ENCODE measurements around the gene CIAO2A.
A peak's percentile ranks its signal among the peaks of the same experiment; 100 is the strongest.

CIAO2A gene

DNA sequence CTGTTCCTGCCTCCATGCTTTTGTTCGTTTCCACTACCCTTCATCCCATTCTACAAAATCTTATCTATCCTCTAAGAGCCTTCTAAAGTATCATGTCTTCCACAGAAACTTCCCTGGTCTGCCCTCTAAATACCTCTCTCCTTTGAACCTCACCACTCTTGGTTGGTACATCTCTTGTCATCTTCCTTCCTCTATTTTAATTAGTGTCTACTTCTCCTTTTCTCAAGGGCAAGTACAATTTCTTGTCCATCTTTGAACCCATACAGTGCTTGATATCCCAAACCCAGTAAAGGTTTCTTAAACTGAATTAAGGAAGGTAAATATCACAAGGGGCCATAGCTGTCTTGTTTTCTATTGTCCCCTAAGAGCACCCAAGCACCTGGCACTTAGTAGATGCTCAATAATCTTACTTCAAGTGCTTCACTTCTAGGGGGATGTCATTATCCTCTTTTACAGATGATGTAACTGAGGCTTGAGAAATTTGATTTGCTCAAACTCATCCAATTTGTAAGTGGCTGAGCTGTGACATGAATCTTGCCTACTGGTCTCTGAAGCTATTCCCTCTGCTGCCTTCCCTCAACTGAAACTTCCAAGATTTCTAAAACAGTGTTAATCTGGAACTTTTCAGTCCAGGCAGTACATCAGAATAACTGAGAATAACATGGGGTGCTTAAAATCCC is 44.7 kb downstream of the CIAO2A start:
- no peak overlapping the region for H3K4me3 ChIP-seq (ENCODE audit: low read depth in 1 of 2, low read length in 2 of 2)
- H3K4me1 ChIP-seq (ENCODE audit: control insufficient read depth in 1 of 2, insufficient read depth in 2 of 2, low read length in 2 of 2): peaks cover 0 to 22% of the 10 kb centered on the region in 2 donors
- no peaks in the 10 kb centered on the region for H3K9me3 ChIP-seq (ENCODE audit: control insufficient read depth in 1 of 2, low read length in 2 of 2)
- no peak overlapping the region for H3K27ac ChIP-seq (ENCODE audit: low read length)
- H3K36me3 ChIP-seq (ENCODE audit: control insufficient read depth in 1 of 2, insufficient read depth in 2 of 2, low read length in 2 of 2): no peaks in the 10 kb centered on the region
- H3K27me3 ChIP-seq (ENCODE audit: low read depth, low read length): peaks cover 4% of the 10 kb centered on the region

DNA sequence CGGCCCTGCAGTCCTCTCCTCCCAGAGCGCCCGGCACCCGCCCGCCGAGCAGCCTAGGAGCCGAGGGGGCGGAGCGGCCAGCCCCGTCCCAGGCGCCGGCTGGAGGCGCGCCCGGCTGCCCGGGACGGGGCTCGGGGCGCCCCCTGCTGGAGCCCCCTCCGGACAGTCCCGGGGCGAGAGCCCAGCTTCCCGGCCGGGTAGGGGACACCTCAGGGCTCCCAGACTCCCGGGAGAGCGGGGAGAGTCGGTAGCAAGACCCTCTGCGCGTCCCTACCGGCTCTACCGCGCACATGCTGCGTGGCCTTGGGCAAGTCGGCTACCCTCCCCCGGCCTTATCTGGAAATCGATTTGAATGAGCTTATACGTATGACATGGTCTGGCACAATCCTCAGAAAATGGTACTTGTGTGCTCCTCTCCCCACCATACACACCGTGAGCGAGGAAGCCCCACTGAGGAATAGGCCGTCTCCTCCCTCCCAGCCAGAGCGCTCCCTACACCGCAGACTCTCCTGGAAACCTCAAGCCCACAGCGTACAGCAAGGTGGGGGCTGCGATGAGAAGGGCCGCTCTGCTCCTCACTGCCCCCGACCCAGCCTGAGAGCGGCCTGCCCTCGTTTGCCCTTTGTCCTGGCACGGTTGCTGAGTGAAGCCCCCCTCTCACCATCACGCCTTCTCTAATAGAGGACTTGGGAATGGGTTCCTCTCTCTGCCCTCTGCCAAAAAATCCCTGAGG is 47.1 kb downstream of the CIAO2A start, which contains the start of gene DAPK2:
TSS of gene DAPK2 (minus strand) at position 65 of the 733 bp plus-strand sequence. CDS start 6,224 bp downstream, outside the sequence.
- peaks cover 4% of the 10 kb centered on the region for H3K27me3 ChIP-seq (ENCODE audit: low read depth, low read length)
- H3K9me3 ChIP-seq (ENCODE audit: control insufficient read depth in 1 of 2, low read length in 2 of 2): no peaks in the 10 kb centered on the region
- H3K27ac ChIP-seq (ENCODE audit: low read length): no peak within 1 kb of the TSS
- no peaks in the 10 kb centered on the region for H3K36me3 ChIP-seq (ENCODE audit: control insufficient read depth in 1 of 2, insufficient read depth in 2 of 2, low read length in 2 of 2)
- peak within 1 kb of the TSS; percentile 56 to 69 for H3K4me3 ChIP-seq (ENCODE audit: low read depth in 1 of 2, low read length in 2 of 2)
- H3K4me1 ChIP-seq (ENCODE audit: control insufficient read depth in 1 of 2, insufficient read depth in 2 of 2, low read length in 2 of 2): peaks cover 0 to 22% of the 10 kb centered on the region in 2 donors

DNA sequence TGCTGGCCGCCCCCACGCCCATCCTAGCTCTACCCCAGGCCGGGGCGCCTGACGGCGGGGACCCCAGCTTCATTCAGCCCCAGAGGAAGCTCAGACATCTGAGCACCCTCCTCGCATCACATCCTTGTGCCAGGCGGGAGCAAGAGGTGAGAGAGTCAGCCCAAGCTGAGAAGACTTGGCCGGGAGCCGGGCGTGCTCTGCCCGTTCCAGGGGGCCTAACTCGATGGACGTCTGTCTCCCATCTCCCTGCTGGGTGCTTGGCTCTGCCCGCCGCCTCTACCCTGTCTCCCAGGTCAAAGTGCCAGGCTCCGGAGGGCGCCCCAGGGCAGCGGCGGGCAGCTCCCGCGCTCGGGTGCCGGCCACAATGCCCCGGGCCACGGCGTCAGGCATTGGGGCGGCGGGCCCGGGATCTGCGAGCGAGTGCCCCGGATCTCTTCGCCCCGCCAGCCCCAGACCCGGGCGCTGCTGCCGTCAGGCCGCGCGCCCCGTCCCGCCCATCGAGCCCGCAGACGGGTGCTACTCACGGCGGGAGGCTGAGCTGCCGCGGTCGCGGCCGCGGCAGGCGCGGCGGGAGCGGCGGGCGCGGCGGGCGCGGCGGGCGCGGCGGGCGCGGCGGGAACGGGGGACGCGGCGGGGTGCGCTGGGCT is 47.7 kb downstream of the CIAO2A start:
- H3K4me3 ChIP-seq (ENCODE audit: low read depth in 1 of 2, low read length in 2 of 2): peak overlapping the region; percentile 56 to 69
- peaks cover 0 to 22% of the 10 kb centered on the region in 2 donors for H3K4me1 ChIP-seq (ENCODE audit: control insufficient read depth in 1 of 2, insufficient read depth in 2 of 2, low read length in 2 of 2)
- no peak overlapping the region for H3K27ac ChIP-seq (ENCODE audit: low read length)
- no peaks in the 10 kb centered on the region for H3K36me3 ChIP-seq (ENCODE audit: control insufficient read depth in 1 of 2, insufficient read depth in 2 of 2, low read length in 2 of 2)
- H3K27me3 ChIP-seq (ENCODE audit: low read depth, low read length): no peaks in the 10 kb centered on the region
- H3K9me3 ChIP-seq (ENCODE audit: control insufficient read depth in 1 of 2, low read length in 2 of 2): no peaks in the 10 kb centered on the region

DNA sequence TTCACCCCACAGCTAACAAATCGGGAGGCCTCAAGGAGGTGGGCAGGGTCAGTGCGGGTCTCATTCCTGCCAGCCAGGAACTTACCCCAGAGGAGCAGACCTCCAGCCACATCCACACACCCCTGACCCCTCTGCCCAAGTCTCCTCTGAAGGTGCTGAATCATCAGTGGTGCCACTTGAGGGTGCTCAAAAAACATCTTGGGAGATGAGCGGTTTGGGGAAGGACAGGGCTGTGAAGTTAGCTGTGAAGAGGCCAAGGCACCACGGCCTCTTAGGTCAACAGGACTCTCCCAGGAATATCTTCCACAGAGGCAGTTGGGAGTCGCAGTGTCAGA is 48.6 kb downstream of the CIAO2A start:
- no peak overlapping the region for H3K27ac ChIP-seq (ENCODE audit: low read length)
- H3K27me3 ChIP-seq (ENCODE audit: low read depth, low read length): no peaks in the 10 kb centered on the region
- peaks cover 0 to 21% of the 10 kb centered on the region in 2 donors for H3K4me1 ChIP-seq (ENCODE audit: control insufficient read depth in 1 of 2, insufficient read depth in 2 of 2, low read length in 2 of 2)
- no peaks in the 10 kb centered on the region for H3K9me3 ChIP-seq (ENCODE audit: control insufficient read depth in 1 of 2, low read length in 2 of 2)
- peak overlapping the region; percentile 56 to 69 for H3K4me3 ChIP-seq (ENCODE audit: low read depth in 1 of 2, low read length in 2 of 2)
- no peaks in the 10 kb centered on the region for H3K36me3 ChIP-seq (ENCODE audit: control insufficient read depth in 1 of 2, insufficient read depth in 2 of 2, low read length in 2 of 2)

DNA sequence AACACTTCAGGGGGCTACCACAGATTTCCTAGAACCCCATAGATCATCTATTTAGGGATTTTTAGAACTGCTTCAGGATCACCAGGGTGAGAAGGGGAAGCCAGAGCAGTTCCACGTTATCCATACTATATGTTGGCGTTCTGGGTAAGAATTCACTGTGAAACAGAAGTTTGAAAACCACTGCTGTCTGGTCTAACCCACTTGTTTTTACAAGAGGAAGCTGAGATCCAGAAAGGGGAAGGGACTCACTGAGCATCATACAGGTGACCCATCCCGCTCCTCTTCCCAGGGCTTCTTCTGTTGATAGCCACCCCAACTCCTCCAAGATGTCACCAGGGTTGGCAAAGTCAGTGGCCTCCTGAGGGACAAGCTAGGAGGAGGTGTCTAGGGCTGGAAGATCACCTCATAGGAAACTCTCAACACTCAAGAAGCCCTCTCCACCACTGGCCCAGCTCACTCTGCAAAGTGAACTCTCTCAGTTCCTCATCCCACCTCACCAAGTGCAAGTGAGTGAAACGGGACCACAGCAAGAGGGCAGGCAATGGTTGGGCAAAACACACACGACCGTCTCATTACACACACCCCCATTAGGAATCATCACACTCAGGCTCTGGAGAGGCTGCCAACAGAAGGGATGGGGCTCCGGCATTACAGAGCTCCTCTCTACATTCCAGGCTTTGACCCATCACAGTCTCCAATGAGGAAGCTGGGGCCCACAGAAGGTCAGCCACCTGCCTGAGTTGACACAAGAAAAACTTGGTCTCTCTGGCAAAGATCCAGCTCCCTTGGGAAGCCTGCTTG is 49.1 kb downstream of the CIAO2A start:
- Histone ChIP-seq H3K27ac (ENCODE audit: low read length) (no peak overlapping the region), H3K4me1 (ENCODE audit: control insufficient read depth in 1 of 2, insufficient read depth in 2 of 2, low read length in 2 of 2) (peaks cover 0 to 15% of the 10 kb centered on the region in 2 donors), H3K4me3 (ENCODE audit: low read depth in 1 of 2, low read length in 2 of 2) (peak overlapping the region; percentile 56 to 69)

DNA sequence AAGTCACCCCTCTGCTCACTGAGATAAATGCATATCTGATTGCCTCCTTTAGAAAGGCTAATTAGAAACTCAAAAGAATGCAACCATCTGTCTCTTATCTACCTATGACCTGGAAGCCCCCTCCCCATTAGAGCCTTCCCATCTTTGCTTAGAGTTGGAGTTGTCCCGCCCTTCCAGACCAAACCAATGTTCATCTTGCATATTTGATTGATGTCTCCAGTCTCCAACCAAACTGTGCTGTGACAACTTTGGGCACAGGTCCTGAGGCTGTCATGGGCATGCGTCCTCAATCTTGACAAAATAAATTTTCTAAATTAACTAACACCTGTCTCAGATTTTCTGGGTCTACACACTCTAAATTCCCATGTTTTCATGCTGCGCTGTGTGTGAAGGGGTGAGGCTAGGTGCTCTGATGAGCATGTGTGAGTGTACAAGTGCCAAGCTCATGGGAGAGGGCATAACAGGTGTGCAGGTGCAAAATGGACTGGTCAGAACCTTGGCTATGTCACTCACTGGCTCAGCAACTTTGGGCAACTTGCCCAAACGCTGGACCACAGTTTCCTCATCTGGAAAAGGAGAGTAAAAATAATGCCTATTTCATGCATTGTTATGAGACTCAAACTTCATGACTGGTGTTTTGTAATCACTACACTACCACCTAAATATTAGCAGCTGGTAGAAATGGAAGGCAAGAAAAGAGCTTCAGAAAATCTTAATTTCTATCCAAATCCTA is 54.6 kb downstream of the CIAO2A start:
- Histone ChIP-seq H3K27ac (ENCODE audit: low read length) (no peak overlapping the region), H3K4me1 (ENCODE audit: control insufficient read depth in 1 of 2, insufficient read depth in 2 of 2, low read length in 2 of 2) (no peaks in the 10 kb centered on the region), H3K4me3 (ENCODE audit: low read depth in 1 of 2, low read length in 2 of 2) (no peak overlapping the region), H3K27me3 (ENCODE audit: low read depth, low read length) (no peaks in the 10 kb centered on the region), H3K36me3 (ENCODE audit: control insufficient read depth in 1 of 2, insufficient read depth in 2 of 2, low read length in 2 of 2) (no peaks in the 10 kb centered on the region), H3K9me3 (ENCODE audit: control insufficient read depth in 1 of 2, low read length in 2 of 2) (no peaks in the 10 kb centered on the region)

More for the DNA sequence above, 49.1 kb downstream of the CIAO2A start:
- Histone ChIP-seq H3K9me3 (ENCODE audit: control insufficient read depth in 1 of 2, low read length in 2 of 2) (no peaks in the 10 kb centered on the region), H3K36me3 (ENCODE audit: control insufficient read depth in 1 of 2, insufficient read depth in 2 of 2, low read length in 2 of 2) (no peaks in the 10 kb centered on the region), H3K27me3 (ENCODE audit: low read depth, low read length) (no peaks in the 10 kb centered on the region)

DNA sequence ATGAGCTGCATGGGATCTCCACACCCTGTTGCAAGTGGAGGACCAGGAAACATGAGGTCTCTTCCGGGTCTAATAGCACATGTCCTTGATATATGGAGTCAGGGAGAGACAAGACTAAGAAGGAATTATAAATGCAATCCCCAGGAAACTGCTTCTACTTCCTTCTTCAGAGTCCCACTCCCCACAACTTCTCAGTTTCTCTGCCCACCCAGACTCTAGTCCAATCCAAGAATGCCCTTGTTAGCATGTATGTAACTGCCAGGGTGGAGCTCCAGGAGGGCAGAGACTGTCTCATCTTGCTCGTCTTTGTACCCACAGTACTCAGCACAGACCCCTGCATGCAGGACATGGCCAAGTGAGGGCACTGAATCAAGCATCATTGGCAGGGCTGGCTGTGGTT is 55.7 kb downstream of the CIAO2A start:
- H3K4me1 ChIP-seq (ENCODE audit: control insufficient read depth in 1 of 2, insufficient read depth in 2 of 2, low read length in 2 of 2): no peaks in the 10 kb centered on the region
- no peaks in the 10 kb centered on the region for H3K36me3 ChIP-seq (ENCODE audit: control insufficient read depth in 1 of 2, insufficient read depth in 2 of 2, low read length in 2 of 2)
- no peak overlapping the region for H3K27ac ChIP-seq (ENCODE audit: low read length)
- H3K27me3 ChIP-seq (ENCODE audit: low read depth, low read length): no peaks in the 10 kb centered on the region
- no peak overlapping the region for H3K4me3 ChIP-seq (ENCODE audit: low read depth in 1 of 2, low read length in 2 of 2)
- no peaks in the 10 kb centered on the region for H3K9me3 ChIP-seq (ENCODE audit: control insufficient read depth in 1 of 2, low read length in 2 of 2)

DNA sequence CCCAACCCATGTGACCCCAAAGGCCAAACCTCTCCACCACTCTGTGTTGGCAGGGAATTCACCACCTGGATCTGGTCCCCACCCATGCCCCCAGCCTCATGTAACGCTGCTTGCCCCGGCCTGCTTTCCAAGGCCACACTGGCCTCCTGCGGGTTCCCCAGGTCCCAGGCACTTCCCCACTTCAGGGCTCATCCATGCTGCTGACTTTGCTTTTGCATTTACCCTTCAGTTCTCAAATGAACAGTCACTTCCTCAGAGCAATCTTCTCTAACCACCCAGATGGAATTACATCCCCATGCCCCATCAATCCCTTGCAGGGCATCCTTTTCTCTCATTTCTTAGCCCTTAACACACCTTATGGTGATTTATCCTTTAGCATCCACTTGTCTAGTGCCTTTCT is 56.5 kb downstream of the CIAO2A start:
- H3K9me3 ChIP-seq (ENCODE audit: control insufficient read depth in 1 of 2, low read length in 2 of 2): no peaks in the 10 kb centered on the region
- no peak overlapping the region for H3K4me3 ChIP-seq (ENCODE audit: low read depth in 1 of 2, low read length in 2 of 2)
- H3K4me1 ChIP-seq (ENCODE audit: control insufficient read depth in 1 of 2, insufficient read depth in 2 of 2, low read length in 2 of 2): no peaks in the 10 kb centered on the region
- no peaks in the 10 kb centered on the region for H3K36me3 ChIP-seq (ENCODE audit: control insufficient read depth in 1 of 2, insufficient read depth in 2 of 2, low read length in 2 of 2)
- no peak overlapping the region for H3K27ac ChIP-seq (ENCODE audit: low read length)
- no peaks in the 10 kb centered on the region for H3K27me3 ChIP-seq (ENCODE audit: low read depth, low read length)

DNA sequence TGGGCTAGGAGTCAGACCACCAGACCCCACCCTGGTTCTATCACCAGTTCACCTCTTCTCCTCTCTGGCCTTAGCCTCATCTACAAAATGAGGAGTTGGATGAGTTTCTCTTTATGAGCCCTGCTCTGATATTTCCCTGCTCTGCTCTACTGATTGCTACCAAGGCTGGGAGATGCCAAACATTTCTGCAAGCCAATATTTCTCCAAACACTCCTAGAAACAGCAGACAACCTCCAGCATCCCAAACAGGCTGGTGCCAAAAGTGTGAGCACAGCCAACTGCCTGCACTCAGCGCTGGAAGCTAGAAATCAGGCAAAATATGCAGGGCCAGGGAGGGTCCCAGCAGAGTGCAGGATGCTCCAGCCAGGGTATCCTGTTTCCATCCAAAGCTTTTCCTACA is 58.1 kb downstream of the CIAO2A start:
- Histone ChIP-seq H3K9me3 (ENCODE audit: control insufficient read depth in 1 of 2, low read length in 2 of 2) (no peaks in the 10 kb centered on the region), H3K4me1 (ENCODE audit: control insufficient read depth in 1 of 2, insufficient read depth in 2 of 2, low read length in 2 of 2) (no peaks in the 10 kb centered on the region), H3K27ac (ENCODE audit: low read length) (no peak overlapping the region), H3K4me3 (ENCODE audit: low read depth in 1 of 2, low read length in 2 of 2) (no peak overlapping the region), H3K27me3 (ENCODE audit: low read depth, low read length) (no peaks in the 10 kb centered on the region), H3K36me3 (ENCODE audit: control insufficient read depth in 1 of 2, insufficient read depth in 2 of 2, low read length in 2 of 2) (no peaks in the 10 kb centered on the region)

DNA sequence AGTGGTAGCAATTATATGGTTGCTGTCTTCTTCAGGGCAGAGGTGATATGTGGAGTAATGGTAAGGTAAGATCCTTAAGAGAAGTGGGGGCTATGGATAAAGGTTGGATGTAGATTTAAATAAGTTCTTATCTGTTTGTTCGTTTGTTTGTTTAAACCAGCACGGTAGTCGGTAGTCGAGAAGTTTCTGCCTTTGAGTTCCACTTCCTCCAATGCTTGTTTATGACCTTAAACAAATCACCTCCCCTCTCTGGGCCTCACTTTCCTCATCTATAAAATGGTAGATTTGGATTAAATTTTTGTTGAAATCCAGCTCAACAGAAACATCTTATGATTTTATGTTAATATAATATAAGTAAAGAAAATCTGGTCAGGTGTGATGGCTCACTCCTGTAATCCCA is 59.1 kb downstream of the CIAO2A start:
- Histone ChIP-seq H3K4me1 (ENCODE audit: control insufficient read depth in 1 of 2, insufficient read depth in 2 of 2, low read length in 2 of 2) (no peaks in the 10 kb centered on the region), H3K36me3 (ENCODE audit: control insufficient read depth in 1 of 2, insufficient read depth in 2 of 2, low read length in 2 of 2) (no peaks in the 10 kb centered on the region), H3K4me3 (ENCODE audit: low read depth in 1 of 2, low read length in 2 of 2) (no peak overlapping the region), H3K27ac (ENCODE audit: low read length) (no peak overlapping the region), H3K27me3 (ENCODE audit: low read depth, low read length) (no peaks in the 10 kb centered on the region), H3K9me3 (ENCODE audit: control insufficient read depth in 1 of 2, low read length in 2 of 2) (no peaks in the 10 kb centered on the region)
